HG03520 (cell line): ENCODE measurements around the gene GEMIN2.
"Not testable (repeated sequence)": the region's sequence is repeated elsewhere in the genome, so short reads cannot be mapped to it uniquely, and the experiment has no call there.

Experiments used
- ATAC-seq: cut with Tn5 transposase; IDR thresholded peaks from one replicate; pipeline ENCODE4 v1.9.1; 2021; ENCODE audit warnings: mild to moderate bottlenecking, moderate library complexity; ENCODE audit not compliant: unreplicated experiment

The GEMIN2 gene

DNA sequence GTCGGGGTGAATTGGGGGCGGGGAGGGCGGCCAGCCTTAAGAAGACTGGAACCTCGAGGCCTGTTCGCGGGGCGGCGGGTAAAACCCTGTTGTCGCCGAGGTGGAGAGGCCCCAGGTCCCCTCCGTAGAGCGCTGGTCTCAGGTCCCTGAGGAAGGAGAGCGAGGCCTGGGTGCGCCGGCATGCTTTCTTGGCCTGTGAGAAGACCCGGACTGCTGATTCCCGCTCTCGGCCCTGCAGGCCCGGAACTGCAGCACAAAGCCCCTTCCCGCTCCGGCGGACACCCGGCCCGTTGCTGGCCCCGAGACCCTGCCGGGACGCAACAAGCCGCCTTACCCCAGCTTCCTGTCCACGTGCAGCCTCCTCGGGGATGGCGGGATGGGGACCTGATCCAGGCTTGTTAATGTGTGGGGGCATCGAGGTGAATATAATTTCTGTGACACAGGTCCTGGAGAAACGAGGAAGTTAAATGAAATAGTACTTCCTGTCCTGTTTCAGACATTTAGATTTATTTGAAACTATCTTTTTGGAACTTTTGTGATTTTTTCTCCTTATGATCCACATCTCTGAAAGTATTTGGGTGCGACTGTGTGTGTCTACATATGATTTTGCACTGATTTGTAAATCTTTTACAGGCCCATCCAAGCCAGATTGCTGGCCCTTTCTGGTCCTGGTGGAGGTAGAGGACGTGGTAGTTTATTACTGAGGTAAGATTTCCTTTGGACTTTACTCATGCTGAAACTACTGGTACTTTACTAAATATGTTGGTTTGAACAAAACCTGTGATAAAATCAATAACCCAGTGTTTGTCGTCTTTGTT, 61.5 kb downstream of the GEMIN2 start:
- ATAC-seq = no peak

DNA sequence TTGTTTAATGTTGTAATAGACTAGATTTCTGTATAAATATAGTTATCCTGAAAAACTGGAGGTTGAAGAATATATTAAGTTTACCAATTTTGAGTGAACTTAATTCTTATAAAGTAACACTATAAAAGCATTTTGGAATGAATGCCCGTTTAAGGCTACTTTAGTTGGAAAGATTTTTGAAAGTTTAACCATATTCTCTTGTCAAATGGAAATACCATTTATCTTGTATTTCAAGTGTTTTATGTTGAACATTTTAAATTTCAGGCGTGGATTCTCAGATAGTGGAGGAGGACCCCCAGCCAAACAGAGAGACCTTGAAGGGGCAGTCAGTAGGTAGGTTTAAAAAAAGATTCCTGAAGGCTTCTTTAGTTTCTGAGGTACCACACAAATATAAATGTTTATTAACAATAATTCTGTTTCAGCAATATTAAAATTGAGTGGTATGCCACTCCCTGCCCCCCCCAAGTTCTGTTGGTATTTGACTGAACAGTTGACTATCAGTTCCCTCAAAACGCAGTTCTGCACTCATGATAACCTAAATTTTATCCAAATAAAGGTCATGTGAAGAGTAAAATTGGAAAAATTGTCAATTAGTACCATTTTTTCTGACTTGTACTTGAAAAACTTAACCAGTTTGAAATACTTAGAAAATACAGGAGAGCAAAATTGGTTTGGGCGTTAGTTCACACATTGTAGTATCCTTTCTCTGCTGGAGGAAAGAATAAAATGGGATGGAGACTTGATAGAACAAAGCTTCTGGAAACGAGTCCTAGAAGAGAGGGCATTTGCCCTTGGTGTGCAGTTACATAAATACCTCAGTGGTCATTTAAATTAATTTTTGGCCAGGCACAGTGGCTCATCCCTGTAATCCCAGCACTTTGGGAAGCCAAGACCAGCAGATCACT, 62.4 kb downstream of the GEMIN2 start:
- no peak for ATAC-seq

DNA sequence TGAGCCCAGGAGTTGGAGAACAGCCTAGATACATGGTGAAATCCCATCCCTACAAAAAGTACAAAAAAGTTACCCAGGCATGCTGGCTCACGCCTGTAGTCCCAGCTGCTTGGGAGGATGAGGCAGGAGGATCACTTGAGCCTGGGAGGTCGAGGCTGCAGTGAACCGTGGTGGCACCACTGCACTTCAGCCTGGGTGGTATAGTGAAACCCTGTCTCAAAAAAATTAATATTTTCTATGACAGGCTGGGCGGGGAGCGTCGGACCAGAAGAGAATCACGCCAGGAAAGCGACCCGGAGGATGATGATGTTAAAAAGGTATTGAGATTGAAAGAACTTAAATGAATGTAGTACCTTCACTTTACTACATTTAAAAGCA, 63.0 kb downstream of the GEMIN2 start:
- no peak for ATAC-seq

DNA sequence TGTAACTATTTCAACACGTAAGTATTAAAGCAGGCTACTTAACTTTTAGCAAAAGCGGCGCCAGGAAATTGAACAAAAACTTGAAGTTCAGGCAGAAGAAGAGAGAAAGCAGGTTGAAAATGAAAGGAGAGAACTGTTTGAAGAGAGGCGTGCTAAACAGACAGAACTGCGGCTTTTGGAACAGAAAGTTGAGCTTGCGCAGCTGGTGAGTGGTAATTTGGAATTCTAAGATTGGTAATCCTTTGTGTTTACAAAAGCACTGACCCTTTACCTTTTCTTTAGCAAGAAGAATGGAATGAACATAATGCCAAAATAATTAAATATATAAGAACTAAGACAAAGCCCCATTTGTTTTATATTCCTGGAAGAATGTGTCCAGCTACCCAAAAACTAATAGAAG, 64.9 kb downstream of the GEMIN2 start:
- no peak for ATAC-seq

DNA sequence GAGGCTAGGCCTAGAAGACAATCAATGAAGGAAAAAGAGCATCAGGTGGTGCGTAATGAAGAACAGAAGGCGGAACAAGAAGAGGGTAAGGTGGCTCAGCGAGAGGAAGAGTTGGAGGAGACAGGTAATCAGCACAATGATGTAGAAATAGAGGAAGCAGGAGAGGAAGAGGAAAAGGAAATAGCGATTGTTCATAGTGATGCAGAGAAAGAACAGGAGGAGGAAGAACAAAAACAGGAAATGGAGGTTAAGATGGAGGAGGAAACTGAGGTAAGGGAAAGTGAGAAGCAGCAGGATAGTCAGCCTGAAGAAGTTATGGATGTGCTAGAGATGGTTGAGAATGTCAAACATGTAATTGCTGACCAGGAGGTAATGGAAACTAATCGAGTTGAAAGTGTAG, 66.4 kb downstream of the GEMIN2 start:
- no peak for ATAC-seq

DNA sequence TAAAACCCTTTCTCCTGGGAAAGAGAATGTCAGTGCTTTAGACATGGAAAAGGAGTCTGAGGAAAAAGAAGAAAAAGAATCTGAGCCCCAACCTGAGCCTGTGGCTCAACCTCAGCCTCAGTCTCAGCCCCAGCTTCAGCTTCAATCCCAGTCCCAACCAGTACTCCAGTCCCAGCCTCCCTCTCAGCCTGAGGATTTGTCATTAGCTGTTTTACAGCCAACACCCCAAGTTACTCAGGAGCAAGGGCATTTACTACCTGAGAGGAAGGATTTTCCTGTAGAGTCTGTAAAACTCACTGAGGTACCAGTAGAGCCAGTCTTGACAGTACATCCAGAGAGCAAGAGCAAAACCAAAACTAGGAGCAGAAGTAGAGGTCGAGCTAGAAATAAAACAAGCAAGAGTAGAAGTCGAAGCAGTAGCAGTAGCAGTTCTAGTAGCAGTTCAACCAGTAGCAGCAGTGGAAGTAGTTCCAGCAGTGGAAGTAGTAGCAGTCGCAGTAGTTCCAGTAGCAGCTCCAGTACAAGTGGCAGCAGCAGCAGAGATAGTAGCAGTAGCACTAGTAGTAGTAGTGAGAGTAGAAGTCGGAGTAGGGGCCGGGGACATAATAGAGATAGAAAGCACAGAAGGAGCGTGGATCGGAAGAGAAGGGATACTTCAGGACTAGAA, 67.0 kb downstream of the GEMIN2 start:
- no peak for ATAC-seq

DNA sequence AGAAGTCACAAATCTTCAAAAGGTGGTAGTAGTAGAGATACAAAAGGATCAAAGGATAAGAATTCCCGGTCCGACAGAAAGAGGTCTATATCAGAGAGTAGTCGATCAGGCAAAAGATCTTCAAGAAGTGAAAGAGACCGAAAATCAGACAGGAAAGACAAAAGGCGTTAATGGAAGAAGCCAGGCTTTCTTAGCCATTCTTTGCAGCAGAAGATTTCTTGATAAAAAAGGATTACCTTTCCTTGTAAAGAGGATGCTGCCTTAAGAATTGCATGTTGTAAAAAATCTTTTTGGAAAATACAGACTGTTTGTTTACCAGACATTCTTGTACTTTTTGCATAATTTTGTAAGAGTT, 67.5 kb downstream of the GEMIN2 start:
- no peak for ATAC-seq

DNA sequence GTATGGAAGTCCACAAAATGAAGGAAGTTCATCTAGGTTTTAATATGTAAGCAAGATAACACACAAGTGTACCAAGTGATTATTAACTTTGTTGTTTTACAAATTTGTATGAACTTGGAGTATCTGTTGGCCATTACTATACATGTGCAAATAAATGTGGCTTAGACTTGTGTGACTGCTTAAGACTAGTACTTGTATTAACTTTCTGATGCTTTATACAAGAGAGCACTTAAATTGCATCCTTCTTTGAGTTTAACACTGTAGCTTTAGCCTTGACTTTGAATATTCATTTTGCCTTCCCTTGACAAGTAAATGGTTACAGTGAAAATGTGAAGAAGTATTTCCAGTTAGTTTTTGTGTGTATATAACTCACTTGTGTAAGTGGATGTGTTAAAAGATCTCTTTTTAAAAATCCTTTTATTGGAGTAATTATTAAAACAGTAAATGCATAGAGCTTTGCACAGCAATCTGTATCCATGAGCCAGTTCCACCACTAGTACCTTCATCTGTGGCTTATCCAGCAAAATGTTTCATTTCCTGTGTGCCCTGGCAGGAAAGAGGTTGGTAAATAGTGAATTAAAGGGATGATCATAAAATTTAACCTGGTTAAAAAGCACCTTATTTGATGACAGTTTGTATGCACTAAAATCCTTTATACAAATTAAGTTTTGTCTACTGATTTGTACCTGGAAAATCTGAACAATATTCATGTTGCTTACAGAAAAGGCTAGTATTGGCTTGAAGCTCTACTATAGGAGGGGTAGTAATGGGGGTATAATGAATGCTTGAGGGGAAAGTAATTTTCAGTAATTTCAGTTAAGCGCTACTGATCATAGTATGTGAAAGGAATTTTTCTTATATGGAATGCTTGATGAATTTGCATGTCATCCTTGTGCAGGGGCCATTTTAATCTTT, 68.9 kb downstream of the GEMIN2 start:
- ATAC-seq = no peak

DNA sequence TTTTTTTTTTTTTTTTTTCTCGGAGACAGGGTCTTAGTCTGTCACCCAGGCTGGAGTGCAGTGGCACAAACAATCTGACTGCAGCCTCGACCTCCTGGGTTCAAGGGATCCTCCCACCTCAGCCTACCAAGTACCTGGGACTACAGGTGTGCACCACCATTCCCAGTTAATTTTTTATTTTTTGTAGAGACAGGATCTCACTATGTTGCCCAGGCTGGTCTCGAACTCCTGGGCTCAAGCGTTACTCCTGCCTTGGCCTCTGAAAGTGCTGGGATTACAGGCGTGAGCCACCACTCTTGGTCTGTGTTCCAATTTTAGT, 69.5 kb downstream of the GEMIN2 start:
- not testable (repeated sequence) for ATAC-seq

DNA sequence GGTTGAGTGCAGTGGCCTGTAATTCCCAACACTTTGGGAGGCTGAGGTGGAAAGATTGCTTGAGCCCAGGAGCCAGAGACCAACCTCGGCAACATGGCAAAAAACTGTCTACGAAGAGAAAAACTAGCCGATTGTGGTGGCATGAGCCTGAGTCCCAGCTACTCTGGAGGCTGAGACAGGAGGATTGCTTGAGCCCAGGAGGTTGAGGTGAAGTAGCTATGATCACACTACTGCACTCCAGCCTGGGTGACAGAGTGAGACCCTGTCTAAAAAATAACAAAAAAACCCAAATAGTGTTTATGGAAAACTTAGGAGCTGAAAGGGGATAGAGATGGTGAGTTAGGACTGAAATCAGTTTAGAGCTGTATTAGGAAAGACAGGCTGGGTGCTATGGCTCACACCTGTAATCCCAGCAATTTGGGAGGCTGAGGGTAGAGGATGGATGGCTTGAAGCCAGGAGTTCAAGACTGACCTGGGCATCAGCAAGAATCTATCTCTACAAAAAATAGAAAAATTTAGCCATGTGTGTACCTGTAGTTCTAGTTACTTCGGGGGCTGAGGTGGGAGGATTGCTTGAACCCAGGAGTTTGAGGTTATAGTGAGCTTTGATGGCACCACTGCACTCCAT, 70.6 kb downstream of the GEMIN2 start:
- no peak for ATAC-seq

DNA sequence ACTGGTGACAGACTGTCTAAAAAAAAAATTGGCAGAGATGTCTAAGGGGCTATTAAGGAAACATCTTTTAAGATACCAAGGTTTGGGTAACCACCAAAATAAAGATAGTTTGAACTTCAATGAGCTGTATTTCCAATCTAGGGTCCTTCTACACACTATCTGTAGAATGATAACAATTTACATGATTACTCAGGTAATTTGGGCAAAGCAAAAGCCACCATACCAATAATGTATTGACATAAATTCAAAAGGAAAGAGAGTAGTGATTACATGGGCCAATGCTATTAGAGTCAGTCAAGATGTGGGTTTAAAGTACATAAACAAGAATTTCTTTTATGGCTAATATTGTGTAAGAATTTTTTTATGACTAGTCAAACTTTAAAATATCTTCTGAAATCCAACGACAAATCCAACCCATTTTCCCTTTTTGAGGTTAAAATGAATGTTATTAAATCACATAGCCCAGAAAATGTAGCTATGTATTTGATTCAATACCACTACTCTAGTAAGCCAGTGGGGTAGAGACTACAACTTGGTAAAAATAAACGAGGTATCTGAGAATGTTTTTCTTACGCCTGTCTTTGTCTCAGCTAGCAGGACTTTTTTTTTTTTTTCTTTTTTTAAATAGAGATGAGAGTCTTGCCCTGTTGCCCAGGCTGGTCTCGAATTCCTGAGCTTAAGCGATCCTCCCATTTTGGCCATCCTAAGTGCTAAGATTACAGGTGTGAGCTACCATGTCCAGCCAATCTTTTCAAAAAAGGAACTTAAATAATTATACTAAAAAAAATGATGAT, 71.3 kb downstream of the GEMIN2 start:
- ATAC-seq = no peak
